ENCODE measurements around the gene HLCS. TPM values are rescaled to one million over a fixed set of nuclear protein-coding genes. Genes with fewer than 3 reads are reported as not detected.

The HLCS gene
- total RNA-seq, 1 experiment from 2014 or later = 12.7 TPM

- peak; percentile 29; the same call in 2 of the 3 replicates for TF ChIP-seq CTCF (conservative IDR thresholded peaks at IDR 0.05)
- Histone ChIP-seq H4K20me1 (ENCODE audit: control insufficient read depth, insufficient read depth, insufficient read length) (no peaks in the 10 kb centered on the region), H3K9ac (ENCODE audit: extremely low read depth, insufficient read length, low read length) (no peak overlapping the region), H3K9me3 (ENCODE audit: control insufficient read depth, low read depth, low read length) (no peaks in the 10 kb centered on the region), H2AK5ac (ENCODE audit: insufficient read length, low read length) (no peak overlapping the region), H3K23ac (ENCODE audit: insufficient read length, low read depth, low read length) (no peak overlapping the region), H2BK15ac (ENCODE audit: low read depth, low read length) (no peak overlapping the region), H3T11ph (ENCODE audit: low read length) (no peak overlapping the region), H3K4me1 (ENCODE audit: insufficient read depth, low read length) (no peaks in the 10 kb centered on the region), H3K79me2 (ENCODE audit: insufficient read depth, low read length) (no peaks in the 10 kb centered on the region), H3K27me3 (ENCODE audit: insufficient read depth, low read length) (no peaks in the 10 kb centered on the region), H3K23me2 (ENCODE audit: insufficient read length, low read depth, low read length, poor library complexity, severe bottlenecking) (no peaks in the 10 kb centered on the region), H2BK20ac (ENCODE audit: low read depth, low read length, poor library complexity, severe bottlenecking) (no peak overlapping the region), H3K79me1 (ENCODE audit: insufficient read depth, low read depth, low read length, poor library complexity, severe bottlenecking) (no peaks in the 10 kb centered on the region), H4K8ac (replicated peaks; ENCODE audit: insufficient read length, low read depth, low read length) (no peak overlapping the region), H3K56ac (ENCODE audit: insufficient read length, low read depth, low read length) (no peak overlapping the region), H3K4ac (ENCODE audit: low read depth, low read length) (no peak overlapping the region), H4K91ac (ENCODE audit: insufficient read length, low read depth, low read length) (no peak overlapping the region), H3K18ac (ENCODE audit: insufficient read length, low read depth, low read length) (no peak overlapping the region), H2AFZ (ENCODE audit: low read length) (no peak overlapping the region), H2BK5ac (ENCODE audit: insufficient read length, low read length) (no peak overlapping the region), H3K27ac (ENCODE audit: insufficient read length, low read depth, low read length) (no peak overlapping the region), H3K14ac (ENCODE audit: insufficient read depth, low read length) (no peak overlapping the region), H2BK12ac (ENCODE audit: insufficient read length, low read depth, low read length) (no peak overlapping the region), H3K4me2 (ENCODE audit: insufficient read depth, insufficient read length, low read length) (no peak overlapping the region), H2BK120ac (ENCODE audit: low read depth, low read length, poor library complexity, severe bottlenecking) (no peak overlapping the region), H4K5ac (ENCODE audit: insufficient read length, low read depth, low read length) (no peak overlapping the region)
- Mint-ChIP-seq H3K36me3 (ENCODE audit: insufficient read depth in 1 of 3, low read depth in 3 of 3) (no peaks in the 10 kb centered on the region), H3K4me3 (no peak overlapping the region), H3K27me3 (ENCODE audit: low read depth) (no peaks in the 10 kb centered on the region), H3K4me1 (peaks cover 5 to 7% of the 10 kb centered on the region in 2 experiments; a peak in 3 of 4 replicates), H3K9me3 (no peaks in the 10 kb centered on the region), H3K27ac (no peak overlapping the region)
- no peak for DNase-seq
- WGBS (ENCODE audit: extremely low coverage, insufficient read length, low lambda C conversion rate) = no CpG with 5 or more reads among the region's 3 CpGs
Observed at GRCh38 chr21:36908260-36908908, 58.1 kb downstream of the HLCS start.

All from H9 (cell line).